ENCODE measurements around the gene GRN.

GRN gene

DNA sequence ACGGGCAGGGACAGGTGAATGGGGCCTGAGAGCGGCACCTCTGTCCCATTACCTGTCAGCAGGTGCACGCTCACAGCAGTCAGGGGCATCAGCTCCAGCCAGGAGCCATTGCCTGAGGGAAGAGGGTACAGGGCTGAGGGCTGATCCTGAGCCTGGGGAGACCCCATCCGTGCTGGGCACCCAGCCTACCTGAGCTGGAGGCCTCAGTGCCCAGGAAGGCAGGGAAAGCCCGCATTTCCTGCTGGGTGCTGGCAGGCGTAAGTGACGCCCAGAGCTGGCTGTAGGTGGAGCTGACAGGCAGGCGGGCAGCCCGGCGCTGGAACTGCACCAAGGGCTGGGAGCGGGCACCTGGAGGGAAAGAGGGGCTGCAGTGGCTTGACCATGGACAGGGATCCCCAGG is 11.1 kb downstream of the GRN start:
- Histone ChIP-seq H3K9ac (no peak overlapping the region), H3K27ac (no peak overlapping the region), H3K79me2 (ENCODE audit: insufficient read depth, low read depth) (no peaks in the 10 kb centered on the region), H3K4me2 (no peak overlapping the region), H2AFZ (ENCODE audit: low read depth) (no peak overlapping the region), H3K27me3 (ENCODE audit: insufficient read depth, low read depth) (no peaks in the 10 kb centered on the region), H3K36me3 (ENCODE audit: insufficient read depth) (no peaks in the 10 kb centered on the region), H3K4me3 (IDR thresholded peaks at IDR 0.05; ENCODE audit: insufficient read depth, low read depth, low read length) (no peak overlapping the region), H3K4me1 (ENCODE audit: low read depth, poor library complexity, severe bottlenecking) (peaks cover 6% of the 10 kb centered on the region), H4K20me1 (ENCODE audit: insufficient read depth) (no peaks in the 10 kb centered on the region)
- TF ChIP-seq, protein P1, sequence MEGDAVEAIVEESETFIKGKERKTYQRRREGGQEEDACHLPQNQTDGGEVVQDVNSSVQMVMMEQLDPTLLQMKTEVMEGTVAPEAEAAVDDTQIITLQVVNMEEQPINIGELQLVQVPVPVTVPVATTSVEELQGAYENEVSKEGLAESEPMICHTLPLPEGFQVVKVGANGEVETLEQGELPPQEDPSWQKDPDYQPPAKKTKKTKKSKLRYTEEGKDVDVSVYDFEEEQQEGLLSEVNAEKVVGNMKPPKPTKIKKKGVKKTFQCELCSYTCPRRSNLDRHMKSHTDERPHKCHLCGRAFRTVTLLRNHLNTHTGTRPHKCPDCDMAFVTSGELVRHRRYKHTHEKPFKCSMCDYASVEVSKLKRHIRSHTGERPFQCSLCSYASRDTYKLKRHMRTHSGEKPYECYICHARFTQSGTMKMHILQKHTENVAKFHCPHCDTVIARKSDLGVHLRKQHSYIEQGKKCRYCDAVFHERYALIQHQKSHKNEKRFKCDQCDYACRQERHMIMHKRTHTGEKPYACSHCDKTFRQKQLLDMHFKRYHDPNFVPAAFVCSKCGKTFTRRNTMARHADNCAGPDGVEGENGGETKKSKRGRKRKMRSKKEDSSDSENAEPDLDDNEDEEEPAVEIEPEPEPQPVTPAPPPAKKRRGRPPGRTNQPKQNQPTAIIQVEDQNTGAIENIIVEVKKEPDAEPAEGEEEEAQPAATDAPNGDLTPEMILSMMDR (conservative IDR thresholded peaks at IDR 0.05; ENCODE audit: low read depth, low read length), result no peak

DNA sequence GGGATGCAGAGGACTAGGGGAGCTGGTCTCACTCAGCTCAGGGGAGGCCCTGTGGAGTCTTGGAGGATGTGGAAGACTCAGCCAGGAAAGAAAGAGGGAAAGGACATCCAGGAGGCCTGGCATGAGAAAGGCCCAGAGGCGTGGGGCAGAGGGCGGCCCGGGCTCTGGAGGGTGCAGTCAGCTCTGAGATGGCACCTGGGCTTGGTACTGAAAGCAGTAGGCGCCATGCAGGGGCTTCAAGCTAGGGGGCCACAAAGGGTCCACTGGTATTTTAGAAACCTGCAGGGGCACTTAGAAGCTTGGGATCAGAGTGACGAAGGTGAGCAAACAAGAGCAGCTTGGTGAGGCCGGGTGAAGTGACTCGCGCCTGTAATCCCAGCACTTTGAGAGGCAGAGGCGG is 13.0 kb downstream of the GRN start:
- Histone ChIP-seq H3K27me3 (ENCODE audit: insufficient read depth, low read depth) (no peaks in the 10 kb centered on the region), H2AFZ (ENCODE audit: low read depth) (no peak overlapping the region), H3K4me3 (IDR thresholded peaks at IDR 0.05; ENCODE audit: insufficient read depth, low read depth, low read length) (no peak overlapping the region), H3K79me2 (ENCODE audit: insufficient read depth, low read depth) (no peaks in the 10 kb centered on the region), H3K4me1 (ENCODE audit: low read depth, poor library complexity, severe bottlenecking) (peaks cover 13% of the 10 kb centered on the region), H3K27ac (no peak overlapping the region), H3K9ac (no peak overlapping the region), H4K20me1 (ENCODE audit: insufficient read depth) (no peaks in the 10 kb centered on the region), H3K36me3 (ENCODE audit: insufficient read depth) (no peaks in the 10 kb centered on the region), H3K4me2 (no peak overlapping the region)
- TF ChIP-seq, protein P1 (conservative IDR thresholded peaks at IDR 0.05; ENCODE audit: low read depth, low read length), result no peak

DNA sequence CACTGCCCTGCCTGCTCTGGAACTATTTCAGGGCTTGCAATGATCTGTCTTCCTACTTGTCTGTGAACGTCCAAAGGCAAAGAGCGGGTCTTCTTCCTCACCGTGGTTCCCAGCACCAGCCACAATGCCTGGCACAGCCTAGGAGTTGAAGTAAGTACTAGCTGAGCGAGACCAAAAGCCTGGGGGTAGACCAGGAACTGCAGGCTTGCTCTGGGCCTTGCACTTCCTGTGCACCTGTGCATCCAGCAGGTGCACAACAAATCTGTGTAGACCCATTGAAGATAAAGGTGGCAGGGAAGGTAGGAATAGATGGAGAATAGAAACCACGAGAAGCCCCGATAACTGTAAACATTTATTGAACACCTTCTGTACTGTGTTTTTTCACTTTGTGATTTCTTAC is 13.9 kb downstream of the GRN start:
- TF ChIP-seq, protein P1 (conservative IDR thresholded peaks at IDR 0.05; ENCODE audit: low read depth, low read length), result no peak
- H2AFZ ChIP-seq (ENCODE audit: low read depth), result no peak overlapping the region
- H3K4me2 ChIP-seq, result no peak overlapping the region
- H3K4me3 ChIP-seq (IDR thresholded peaks at IDR 0.05; ENCODE audit: insufficient read depth, low read depth, low read length), result no peak overlapping the region
- no peak overlapping the region for H3K27ac ChIP-seq
- no peaks in the 10 kb centered on the region for H3K36me3 ChIP-seq (ENCODE audit: insufficient read depth)
- no peaks in the 10 kb centered on the region for H4K20me1 ChIP-seq (ENCODE audit: insufficient read depth)
- peaks cover 14% of the 10 kb centered on the region for H3K4me1 ChIP-seq (ENCODE audit: low read depth, poor library complexity, severe bottlenecking)
- no peaks in the 10 kb centered on the region for H3K27me3 ChIP-seq (ENCODE audit: insufficient read depth, low read depth)
- no peaks in the 10 kb centered on the region for H3K79me2 ChIP-seq (ENCODE audit: insufficient read depth, low read depth)
- no peak overlapping the region for H3K9ac ChIP-seq

DNA sequence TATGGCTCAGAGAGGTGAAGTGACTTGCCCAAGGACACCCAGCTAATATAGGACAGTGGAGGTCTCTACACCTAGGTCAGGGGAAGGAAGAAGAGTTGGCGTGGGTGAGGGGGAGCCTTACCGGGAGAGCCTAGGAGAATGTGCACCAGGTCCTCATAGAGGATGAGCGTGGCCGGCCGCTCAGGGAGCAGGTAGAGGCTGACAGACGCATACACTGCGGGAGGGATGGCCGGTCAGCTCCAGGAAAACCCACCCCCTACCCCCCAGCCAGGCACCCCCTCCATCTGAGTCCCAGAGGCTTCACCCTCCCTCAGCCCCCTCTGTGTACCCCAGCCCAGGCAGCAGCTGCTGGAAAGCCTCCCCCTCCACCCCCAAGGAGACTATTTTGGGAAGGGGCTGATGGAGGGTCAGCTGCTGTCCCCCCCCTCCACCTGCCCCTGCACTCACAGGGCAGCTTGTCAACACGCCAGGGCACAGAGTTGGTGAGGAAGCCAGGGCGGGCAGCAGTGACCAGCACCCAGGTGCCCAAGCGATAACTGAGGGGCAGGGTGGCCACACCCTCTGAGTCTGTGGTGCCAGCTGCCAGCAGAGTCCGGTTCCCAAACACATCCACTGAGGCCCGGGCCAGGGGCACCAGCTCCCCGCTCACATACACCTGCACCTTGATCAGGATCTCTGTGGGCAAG is 14.5 kb downstream of the GRN start:
- H3K4me1 ChIP-seq (ENCODE audit: low read depth, poor library complexity, severe bottlenecking), result peaks cover 16% of the 10 kb centered on the region
- no peak overlapping the region for H3K4me3 ChIP-seq (IDR thresholded peaks at IDR 0.05; ENCODE audit: insufficient read depth, low read depth, low read length)
- TF ChIP-seq, protein P1 (conservative IDR thresholded peaks at IDR 0.05; ENCODE audit: low read depth, low read length), result no peak
- H4K20me1 ChIP-seq (ENCODE audit: insufficient read depth), result no peaks in the 10 kb centered on the region
- H3K27me3 ChIP-seq (ENCODE audit: insufficient read depth, low read depth), result peaks cover 5% of the 10 kb centered on the region; the same call in 1 of the 2 replicates
- no peaks in the 10 kb centered on the region for H3K79me2 ChIP-seq (ENCODE audit: insufficient read depth, low read depth)
- H3K27ac ChIP-seq, result no peak overlapping the region
- no peak overlapping the region for H2AFZ ChIP-seq (ENCODE audit: low read depth)
- H3K9ac ChIP-seq, result no peak overlapping the region
- no peaks in the 10 kb centered on the region for H3K36me3 ChIP-seq (ENCODE audit: insufficient read depth)
- no peak overlapping the region for H3K4me2 ChIP-seq
